Stromal cell of bone marrow (primary cell): ENCODE results near the gene GOLGA6L24.
"Not testable (repeated sequence)": the region's sequence is repeated elsewhere in the genome, so short reads cannot be mapped to it uniquely, and the experiment has no call there.

Experiments used
- DNase-seq: peaks from one replicate; pipeline ENCODE4 v3.0.0-alpha.2; 2012; ENCODE audit warnings: low read depth

The GOLGA6L24 gene, protein sequence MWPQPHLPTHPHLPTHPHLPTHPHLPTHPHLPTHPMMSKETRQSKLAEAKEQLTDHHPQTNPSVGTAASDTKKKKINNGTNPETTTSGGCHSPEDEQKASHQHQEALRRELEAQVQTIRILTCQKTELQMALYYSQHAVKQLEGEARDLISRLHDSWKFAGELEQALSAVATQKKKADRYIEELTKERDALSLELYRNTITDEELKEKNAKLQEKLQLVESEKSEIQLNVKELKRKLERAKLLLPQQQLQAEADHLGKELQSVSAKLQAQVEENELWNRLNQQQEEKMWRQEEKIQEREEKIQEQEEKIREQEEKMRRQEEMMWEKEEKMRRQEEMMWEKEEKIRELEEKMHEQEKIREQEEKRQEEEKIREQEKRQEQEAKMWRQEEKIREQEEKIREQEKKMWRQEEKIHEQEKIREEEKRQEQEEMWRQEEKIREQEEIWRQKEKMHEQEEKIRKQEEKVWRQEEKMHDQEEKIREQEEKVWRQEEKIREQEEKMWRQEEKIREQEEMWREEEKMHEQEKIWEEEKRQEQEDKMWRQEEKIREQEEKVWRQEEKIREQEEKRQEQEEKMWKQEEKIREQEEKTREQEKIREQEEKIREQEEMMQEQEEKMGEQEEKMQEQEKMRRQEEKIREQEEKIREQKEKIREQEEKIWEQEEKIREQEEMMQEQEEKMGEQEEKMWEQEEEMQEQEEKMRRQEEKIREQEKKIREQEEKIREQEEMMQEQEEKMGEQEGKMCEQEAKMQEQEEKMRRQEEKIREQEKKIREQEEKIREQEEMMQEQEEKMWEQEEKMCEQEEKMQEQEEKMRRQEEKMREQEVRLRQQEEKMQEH

DNA sequence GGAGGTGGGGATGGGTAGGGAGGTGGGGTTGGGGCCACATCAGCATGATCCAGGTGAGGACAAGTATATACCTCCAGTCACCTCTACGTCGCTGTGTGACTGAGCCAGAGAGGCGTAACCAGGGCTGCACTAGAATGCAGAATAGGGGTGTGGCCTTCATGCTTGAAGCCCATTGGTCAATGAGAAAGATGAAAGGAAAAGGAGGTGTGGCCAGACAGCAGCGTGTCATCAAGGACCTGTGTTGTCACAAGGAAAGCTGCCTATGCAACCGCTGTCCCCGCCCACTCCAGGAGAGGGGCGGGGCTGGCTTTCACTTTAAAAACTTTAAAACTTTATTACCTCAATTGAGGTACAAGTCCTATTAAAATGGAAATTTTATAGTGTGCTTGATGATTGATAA lies at the start of gene GOLGA6L24:
TSS of gene GOLGA6L24 (minus strand) at position 101 of the 400 bp plus-strand sequence. CDS start at position 40, 61 bp downstream.
- not testable (repeated sequence) for DNase-seq

DNA sequence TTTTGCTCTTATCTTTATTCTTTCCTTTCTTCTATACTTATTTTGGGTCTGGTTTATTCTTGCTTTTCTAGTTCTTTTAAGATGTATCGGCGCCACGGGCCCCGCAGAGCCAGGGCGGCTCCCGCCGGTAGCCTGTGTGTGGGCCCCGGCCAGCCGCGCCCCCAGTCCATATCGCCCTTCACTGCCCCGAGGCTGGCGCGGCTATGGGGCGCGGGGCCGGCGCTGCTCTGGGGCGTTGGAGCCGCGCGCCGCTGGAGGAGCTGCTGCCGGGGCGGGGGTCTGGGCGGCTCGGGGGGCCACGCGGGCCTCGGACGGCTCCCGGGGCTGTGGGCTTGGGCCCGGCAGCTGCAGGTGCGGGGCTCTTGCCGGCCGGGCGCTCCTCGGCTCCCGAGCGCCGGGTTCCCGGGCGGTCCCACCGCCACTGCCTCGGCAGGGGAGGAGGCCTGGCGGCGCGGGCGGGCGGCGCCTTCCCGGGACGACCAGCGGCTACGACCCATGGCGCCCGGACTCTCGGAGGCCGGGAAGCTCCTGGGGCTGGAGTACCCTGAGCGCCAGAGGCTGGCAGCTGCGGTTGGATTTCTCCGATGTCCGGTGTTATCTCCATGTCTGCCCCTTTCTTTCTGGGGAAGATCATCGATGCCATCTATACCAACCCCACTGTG lies 45.0 kb upstream of the GOLGA6L24 start:
- DNase-seq: not testable (repeated sequence)

DNA sequence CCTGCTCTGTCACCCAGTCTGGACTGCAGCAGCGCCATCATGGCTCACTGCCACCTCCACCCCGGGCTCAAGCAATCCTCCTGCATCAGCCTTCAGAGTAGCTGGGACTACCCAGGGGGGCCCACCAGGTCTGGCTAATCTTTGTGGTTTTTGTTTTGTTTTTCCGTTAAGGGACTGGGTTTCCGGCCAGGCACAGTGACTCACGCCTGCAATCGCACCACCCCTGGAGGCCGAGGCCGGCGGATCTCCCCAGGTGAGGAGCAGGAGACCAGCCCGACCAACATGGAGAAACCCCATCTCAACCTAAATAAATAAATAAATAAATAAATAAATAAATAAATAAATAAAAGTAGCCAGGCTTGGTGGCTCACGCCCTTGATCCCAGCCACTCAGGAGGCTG lies 38.1 kb upstream of the GOLGA6L24 start:
- not testable (repeated sequence) for DNase-seq

DNA sequence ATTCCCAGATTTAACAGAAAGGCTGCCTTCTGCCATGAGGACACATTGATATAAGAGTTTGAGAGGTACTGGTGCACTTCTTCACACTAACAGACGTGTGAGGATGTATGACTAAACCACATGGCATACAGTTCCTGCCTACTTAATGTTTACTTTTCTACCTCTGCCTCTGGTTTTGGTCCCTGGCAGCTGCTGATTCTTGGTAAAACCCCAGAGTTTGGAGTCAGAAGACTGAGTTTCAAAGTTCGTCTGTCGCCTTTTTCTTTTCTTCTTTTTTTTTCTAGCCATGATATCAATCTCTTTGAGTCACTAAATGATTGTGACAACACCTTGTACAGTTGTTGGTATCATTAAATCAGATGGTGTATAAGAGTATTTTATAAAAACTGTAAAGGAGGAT lies 22.2 kb upstream of the GOLGA6L24 start:
- not testable (repeated sequence) for DNase-seq

DNA sequence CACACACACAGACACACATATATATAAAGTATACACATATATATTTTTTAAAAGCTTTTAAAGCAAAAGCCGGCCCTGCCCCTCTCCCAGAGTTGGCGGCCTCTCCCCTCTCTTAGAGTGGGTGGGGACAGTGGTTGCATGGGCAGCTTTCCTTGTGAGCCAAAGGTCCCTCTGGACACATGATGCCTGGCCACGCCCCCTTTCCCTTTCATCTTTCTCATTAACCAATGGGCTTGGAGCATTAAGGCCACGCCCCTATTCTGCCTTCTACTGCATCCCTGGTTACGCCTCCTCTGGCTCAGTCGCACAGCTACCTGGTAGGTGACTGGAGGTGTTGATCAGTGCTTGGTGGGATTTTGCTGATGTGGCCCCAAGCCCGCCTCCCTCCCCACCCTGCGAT lies 20.5 kb upstream of the GOLGA6L24 start, which contains the start of gene GOLGA8F:
TSS of gene GOLGA8F (plus strand) at position 301 of the 400 bp plus-strand sequence. CDS start at position 399, 98 bp downstream.
- DNase-seq: not testable (repeated sequence)

DNA sequence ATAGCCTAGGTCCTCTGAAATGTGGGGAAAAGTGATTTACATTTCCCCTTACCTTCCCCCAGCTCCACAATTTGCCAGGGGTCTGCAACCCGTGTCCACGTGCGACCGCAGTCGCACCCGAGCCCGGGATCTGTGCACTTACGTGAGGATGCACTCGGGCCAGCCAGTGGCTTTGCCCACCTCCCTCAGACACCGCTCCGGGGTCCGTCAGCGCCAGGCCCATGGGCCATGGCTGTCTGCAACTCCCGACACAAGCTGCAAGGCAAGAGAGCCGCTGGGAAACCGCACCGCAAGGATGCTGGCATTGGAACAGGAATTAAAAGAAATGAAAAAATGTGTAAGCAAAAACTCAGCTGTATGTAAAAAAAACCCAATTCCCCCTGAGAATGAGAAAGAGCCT lies 7.6 kb upstream of the GOLGA6L24 start:
- not testable (repeated sequence) for DNase-seq

DNA sequence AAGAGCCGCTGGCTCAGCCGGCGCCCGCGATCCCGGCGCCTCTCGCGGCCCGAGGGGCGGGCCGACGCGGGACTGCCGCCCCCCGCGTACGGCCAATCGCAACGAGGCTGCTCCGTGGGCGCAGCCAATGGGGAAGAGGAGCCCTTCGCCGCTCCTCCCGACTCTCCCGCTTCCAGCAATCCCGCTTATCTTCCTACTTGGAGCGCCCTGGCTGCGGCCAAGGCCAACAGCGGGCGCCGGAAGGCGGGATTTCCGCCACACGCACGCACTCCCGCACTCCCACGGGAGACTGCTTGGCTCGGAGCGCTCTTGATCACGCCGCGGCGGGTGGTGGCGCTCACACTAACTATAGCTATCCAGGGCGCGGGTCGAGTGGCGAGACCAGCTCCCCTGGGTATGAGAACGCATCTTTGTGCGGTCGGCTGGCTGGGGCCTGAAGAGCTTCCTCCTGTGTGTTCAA lies 35.7 kb downstream of the GOLGA6L24 start, which contains the start of gene HERC2:
TSS of gene HERC2 (minus strand) at position 51 of the 460 bp plus-strand sequence. CDS start 746 bp downstream, outside the sequence.
- not testable (repeated sequence) for DNase-seq

DNA sequence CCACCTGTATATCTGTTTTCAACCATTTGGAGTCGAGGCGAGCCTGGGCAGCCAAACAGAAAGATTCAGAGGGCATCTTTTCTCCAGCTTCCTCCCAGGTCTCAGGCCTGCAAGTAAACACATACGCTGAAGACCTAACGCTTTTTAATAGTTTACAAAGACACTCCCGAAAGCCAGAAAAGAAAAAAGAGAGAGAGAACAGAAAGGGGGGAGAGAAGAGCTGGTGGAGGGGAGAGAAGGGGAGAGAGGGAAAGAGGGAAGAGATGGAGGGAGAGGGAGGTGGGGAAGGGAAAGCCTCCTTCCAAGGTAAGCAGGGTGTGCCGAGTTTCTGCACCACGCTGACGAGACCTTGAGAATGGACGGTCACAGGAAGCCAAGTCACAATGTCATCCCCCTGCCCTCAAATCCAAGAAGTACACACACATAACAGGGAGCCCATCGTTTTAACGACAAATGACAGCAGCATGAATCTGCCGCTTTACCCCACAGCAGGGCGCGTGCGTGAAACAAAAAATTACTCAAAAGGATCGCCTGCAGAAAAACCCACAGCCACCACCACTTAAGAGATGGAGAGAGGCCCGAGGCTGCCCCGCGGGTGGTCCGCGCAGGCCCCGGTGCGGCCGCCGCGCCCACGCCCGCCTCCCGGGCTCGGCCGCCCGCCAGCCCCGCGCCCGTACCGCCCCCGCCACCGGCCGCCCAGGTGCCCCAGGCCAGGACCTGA lies 36.4 kb downstream of the GOLGA6L24 start:
- DNase-seq: not testable (repeated sequence)

DNA sequence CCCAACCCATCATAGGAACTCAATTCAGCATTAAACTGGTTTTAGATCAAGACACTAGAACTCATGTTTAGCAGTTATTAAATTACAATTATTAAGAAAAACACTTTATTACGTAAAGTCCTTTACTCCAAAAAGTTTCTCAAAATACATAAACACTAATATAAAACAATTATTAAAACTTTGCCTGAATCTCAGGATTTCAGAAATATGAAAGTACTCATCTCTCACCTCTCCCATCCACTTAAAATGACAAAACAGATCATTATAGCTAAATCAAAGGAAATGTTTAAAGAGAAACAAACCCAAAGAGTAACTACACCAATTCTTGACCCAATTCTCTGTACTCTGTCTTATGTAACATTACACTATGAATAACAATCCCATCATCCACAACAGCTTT lies 38.2 kb downstream of the GOLGA6L24 start:
- not testable (repeated sequence) for DNase-seq

DNA sequence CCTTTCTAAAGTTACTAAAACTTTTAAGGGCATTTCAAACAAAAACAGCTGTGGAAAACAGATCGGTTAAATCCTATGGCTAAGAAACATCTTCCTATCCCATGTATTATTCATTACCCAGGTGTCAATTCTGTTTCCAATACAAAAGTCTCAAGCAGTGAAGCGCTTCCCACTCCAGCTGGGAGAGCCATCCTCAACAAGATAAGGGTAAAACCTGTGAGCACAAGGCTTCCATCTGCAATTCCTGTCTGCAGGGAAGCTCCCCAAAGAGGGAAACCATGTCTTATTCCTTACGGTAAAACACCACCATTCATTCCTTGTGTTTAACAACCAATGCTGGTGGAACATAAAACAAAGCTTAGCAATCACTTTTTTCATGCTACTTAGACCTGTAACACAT lies 39.1 kb downstream of the GOLGA6L24 start:
- not testable (repeated sequence) for DNase-seq

DNA sequence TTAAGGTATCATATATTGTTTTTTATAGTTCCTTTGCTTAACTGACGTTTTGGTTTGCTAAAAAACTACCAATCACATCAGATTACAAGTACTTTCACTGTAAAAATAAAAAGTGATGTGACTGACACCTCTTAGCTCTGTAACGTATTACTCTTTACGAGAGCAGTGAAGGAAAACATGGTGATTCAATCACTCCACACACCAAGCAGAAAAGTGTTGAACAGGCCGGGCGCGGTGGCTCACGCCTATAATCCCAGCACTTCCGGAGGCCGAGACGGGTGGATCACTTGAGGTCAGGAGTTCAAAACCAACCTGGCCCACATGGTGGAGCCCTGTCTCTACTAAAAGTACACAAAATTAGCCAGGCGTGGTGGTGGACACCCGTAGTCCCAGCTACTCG lies 39.8 kb downstream of the GOLGA6L24 start:
- DNase-seq: not testable (repeated sequence)

DNA sequence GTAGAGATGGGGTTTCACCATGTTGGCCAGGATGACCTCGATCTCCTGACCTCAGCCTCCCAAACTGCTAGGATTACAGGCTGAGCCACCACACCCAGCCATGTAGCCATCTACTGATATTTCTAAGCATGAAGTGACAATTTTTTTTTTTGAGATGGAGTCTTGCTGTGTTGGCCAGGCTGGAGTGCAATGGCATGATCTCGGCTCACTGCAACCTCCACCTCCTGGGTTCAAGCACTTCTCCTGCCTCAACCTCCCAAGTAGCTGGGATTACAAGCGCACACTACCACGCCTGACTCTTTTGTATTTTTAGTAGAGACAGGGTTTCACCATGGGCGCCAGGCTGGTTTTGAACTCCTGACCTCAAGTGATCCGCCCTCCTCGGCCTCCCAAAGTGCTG lies 40.9 kb downstream of the GOLGA6L24 start:
- not testable (repeated sequence) for DNase-seq

DNA sequence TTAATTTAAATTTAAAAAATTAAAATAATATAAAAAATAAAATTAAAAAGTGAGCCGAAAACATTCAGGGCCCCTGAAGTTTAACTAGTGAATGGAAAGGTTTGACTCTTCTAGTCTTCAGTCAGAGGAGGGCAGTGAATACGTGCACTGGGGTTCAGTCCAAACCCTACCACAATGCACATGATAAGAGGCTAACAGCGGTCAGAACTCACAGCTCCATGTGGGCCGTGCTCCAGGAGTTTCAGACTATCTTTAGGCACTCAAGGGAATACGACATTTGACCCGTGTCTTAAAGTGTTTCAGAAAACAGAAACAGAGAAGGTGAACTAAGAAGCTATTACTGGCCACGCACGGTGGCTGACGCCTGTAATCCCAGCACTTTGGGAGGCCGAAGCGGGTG lies 47.4 kb downstream of the GOLGA6L24 start:
- not testable (repeated sequence) for DNase-seq

DNA sequence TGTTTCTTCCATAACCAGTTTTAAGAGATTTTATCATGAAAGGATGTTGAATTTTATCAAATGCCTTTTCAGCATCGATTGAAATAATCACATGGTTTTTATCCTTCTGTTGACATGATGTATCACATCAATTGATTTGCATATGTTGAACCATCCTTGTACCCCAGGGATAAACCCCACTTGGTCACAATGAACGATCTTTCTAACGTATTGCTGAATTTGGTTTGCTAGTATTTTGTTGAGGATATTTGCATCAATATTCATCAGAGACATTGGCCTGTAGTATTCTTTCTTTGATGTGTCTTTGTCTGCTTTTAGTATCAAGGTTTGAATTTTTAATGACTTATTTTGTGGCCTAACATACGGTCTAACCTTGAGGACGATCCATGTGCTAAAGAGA lies 49.2 kb downstream of the GOLGA6L24 start:
- DNase-seq: not testable (repeated sequence)
